Measurements from ENCODE around the gene ARSB.

Gene ARSB

DNA sequence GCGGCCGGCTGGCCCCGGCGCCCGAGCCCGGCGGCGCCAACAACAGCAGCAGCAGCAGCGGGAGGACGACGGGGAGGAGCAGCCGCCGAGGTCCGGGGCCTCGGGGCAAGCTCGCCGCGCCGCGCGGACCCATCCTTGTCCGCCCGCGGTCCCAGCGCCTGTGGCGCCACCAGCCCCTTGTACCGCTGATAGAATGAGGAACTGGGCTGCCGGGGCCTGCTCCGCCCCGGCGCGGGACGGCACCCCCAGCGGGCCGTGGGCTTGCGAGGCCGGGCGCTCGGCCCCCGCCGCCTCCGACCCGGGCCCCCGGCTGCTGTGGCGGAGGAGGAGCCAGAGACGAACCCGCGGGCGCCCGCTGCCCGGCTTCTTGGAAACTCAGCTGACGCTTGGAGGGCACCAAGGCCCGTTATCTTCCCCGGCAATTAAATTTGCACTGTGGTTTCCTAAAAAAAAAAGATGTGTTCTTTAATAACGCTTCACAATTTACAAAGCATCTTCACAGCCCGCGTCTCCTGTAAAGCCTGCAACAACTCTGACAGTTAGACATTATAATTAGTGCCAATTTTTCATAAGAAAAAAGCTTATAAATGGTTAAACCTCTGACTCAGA lies at the start of gene ARSB:
Gene ARSB (minus strand): TSS at position 195 of the 609 bp plus-strand sequence. CDS start 62 bp downstream, at position 133.
- DNase-seq (ENCODE audit: low spot score) (peak; percentile 61), FAIRE-seq (no peak)

- FAIRE-seq = no peak
- no peak for DNase-seq (ENCODE audit: low spot score)
Observed at GRCh38 chr5:79032782-79033181, 47.7 kb upstream of the ARSB start.

DNA sequence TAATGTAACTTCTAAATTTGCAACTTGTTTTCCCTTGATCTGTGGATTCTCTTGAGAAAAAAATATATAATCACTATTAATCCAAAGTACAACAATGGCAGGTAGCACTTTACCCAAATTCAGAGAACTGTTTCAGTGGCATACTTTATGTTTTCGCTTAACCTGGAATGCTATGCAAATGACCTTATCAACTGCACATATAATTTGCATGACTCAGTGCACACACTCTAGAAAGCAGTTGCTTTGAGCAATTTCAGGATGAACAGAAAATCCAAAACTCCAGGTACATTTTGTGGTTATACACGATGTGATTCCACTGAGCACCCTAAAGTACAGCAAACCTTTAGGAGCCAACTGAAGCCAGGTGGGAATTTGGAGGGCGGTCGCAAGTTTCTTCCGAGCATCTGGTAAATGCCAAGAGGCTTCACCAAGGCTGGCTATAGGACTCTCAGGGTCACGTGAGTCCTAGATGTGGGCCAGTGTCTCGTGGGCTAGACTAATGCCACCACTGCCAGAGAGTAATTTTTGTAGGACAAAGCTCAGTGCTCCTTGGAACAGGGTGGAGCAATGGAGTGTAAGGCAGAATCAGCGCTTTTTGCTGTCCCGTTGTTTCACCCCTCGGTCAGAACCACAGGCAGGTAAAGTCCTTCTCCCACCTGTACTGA lies 47.1 kb upstream of the ARSB start:
- DNase-seq (ENCODE audit: low spot score) (no peak), FAIRE-seq (no peak)

- DNase-seq (ENCODE audit: low spot score) (no peak), FAIRE-seq (no peak)
Observed at GRCh38 chr5:79031485-79031867, 46.4 kb upstream of the ARSB start.

DNA sequence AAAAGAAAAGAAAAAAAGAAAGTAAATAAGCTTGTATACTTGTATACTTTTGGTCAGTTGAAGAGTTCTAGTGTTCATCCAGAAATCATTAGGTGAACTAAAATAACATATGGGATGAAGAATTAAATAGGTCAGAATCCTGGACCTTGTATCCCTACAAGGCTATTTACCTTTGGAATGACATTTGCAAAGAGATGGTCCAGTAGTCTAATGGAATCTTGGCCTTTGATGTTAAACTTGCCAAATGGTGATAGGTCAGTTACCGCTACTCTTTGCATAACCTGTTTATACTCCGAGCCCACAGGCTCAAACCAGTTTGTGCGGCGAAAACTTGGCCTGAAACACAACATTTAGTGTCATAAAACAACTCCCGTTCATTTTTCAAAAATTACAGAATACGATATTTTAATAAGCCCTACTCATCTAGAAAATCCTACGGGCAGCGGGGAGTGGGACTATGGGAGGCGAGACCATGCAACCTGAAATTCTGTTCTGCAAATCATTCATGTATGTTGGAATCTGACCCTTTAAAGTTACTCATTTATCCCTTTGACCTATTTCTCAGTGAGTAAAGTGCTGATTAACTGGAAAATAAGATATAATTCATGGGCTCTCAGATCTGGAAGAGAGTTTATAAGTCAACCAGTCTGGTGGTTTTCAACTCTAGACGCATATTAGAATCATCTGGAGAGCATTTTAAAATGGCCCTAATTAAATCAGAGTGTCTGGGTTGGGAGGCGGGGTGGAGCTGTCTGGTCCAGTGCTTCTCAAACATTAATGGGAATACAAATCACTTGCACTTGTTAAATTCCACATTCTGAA lies 45.8 kb upstream of the ARSB start:
- DNase-seq (ENCODE audit: low spot score) (no peak), FAIRE-seq (no peak)

GRCh38 chr5:79025054-79025472 lies 40.0 kb upstream of the ARSB start:
- FAIRE-seq = no peak

DNA sequence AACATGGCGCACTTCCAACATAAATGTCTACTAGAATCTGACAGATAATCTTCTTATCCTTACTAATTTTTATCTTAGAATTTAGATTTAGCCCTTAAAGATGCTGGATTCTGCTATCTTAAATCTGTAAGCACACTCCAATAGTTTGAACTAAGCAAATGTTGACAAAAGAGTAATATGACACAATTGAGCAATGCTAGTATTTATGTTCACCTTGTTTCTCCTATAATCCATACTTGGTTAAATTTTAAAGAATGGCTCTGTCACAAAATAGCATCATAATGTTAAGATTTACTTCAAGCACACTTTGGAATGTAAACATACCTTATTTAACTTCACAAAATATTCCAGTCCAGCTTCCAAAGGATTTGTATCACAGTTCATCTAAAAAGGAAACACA lies 38.8 kb upstream of the ARSB start:
- FAIRE-seq (no peak), DNase-seq (ENCODE audit: low spot score) (no peak)

More at GRCh38 chr5:79025054-79025472, 40.0 kb upstream of the ARSB start:
- peak; percentile 70 for DNase-seq (ENCODE audit: low spot score)

DNA sequence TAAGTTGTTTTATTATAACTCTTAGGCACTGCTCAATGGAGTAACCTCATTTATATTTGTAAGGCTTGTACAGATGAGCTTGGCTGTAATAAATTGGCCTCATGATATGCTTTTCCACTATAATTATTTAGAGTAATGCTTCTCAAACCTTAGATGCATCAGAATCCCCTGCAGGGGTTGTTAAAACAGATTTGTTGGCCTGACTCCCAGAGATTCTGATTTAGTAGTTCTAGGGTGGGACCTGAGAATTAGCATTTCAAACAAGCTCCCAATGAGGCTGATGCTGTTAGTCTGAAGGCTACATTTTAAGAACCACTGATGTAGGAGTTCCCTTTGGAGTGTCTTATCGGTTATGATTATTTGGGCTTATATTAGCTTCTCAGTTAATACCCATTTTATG lies 38.2 kb upstream of the ARSB start:
- FAIRE-seq (no peak), DNase-seq (ENCODE audit: low spot score) (no peak)

GRCh38 chr5:79022771-79023170 lies 37.7 kb upstream of the ARSB start:
- FAIRE-seq = no peak
- no peak for DNase-seq (ENCODE audit: low spot score)

DNA sequence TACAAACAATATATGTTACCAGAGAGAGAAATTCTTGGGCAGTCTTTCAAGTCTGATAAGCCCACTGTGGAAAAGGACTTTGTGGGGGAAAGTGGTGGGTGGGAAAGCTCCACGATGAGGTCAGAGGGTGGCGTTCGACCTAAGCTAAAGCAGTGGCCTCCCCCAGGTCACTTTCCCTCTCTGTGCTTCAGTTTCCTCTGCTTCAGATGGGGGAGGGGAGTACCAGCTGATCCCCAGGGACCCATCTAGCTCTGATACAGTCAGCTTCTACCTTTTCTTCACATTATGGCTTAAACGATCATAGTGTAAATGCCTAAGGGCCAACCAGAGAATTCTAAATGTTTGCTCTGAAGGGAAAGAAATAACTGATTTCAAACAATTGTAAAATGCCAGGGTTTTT lies 36.6 kb upstream of the ARSB start:
- DNase-seq (ENCODE audit: low spot score) (no peak), FAIRE-seq (no peak)

DNA sequence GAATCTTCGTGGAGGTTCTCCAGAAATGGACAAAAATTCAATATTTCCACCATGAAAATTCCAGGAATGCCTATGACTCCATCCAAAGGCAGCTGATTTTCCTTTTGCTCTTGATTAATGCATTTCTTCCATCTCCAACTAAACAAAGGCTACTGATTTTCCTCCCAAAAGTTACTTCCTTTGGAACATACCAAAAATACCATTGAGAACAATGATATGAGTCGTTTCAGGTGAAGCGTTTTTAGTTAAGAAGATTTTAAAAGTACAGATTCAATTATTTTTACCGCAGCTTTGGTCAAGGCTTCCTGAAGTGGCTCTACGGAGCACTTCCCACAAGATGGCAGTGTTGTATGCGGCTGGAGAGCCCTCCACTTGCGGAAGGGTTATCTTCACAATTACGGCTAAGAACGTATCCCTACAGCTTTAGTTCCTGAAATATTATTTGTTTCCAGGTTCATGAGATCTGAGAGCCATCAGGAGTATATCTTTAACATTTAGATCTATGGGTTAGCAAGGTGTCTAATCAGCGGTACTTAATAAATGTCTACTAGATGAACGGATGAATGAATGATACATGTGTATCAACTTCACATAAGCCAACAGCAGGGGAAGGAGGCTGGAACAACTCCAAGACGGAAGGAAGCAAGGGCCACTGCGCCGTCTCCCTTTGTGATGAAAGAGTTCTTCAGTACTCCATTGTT lies 35.9 kb upstream of the ARSB start:
- peak; percentile 61 for FAIRE-seq
- DNase-seq (ENCODE audit: low spot score) = peak; percentile 64

GRCh38 chr5:79014631-79015030 lies 29.5 kb upstream of the ARSB start:
- FAIRE-seq = no peak

DNA sequence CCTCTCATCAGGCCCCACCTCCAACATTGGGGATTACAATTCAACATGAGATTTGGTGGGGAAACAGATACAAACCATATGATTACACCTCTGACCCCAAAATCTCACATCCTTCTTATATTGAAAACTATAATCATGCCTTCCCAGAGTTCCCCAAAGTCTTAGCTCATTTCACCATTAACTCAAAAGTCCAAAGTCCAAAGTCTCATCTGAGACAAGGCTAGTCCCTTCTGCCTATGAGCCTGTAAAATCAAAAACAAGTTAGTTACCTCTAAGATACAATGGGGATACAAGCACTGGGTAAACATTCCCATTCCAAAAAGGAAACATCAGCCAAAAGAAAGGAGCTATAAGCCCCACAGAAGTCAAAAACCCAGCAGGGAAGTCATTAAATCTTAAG lies 26.8 kb upstream of the ARSB start:
- DNase-seq (ENCODE audit: low spot score) (no peak), FAIRE-seq (no peak)

More at GRCh38 chr5:79014631-79015030, 29.5 kb upstream of the ARSB start:
- DNase-seq (ENCODE audit: low spot score) = no peak

- FAIRE-seq (no peak), DNase-seq (ENCODE audit: low spot score) (no peak)
Observed at GRCh38 chr5:79011219-79011836, 26.2 kb upstream of the ARSB start.

- FAIRE-seq = no peak
Observed at GRCh38 chr5:79008362-79008761, 23.3 kb upstream of the ARSB start.

DNA sequence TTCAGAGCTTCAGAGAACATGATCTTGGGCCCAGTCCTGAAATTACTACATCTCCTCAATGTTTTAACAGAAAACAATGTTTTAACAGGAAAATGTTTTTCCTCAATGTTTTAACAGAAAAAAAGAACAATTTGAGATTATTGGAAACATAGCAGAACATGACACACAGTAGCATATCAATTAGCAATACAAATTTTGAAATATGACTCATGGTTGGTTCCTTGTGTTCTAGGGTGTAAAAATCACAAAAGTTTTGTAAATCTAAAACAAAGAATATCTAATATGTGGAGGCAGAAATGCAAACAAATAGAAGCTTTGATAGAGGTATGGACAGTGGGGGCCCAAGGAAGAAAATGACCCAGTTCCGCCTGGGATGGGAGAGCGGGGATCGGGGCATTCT lies 22.8 kb upstream of the ARSB start:
- FAIRE-seq (no peak), DNase-seq (ENCODE audit: low spot score) (no peak)

More at GRCh38 chr5:79008362-79008761, 23.3 kb upstream of the ARSB start:
- DNase-seq (ENCODE audit: low spot score) = no peak

GRCh38 chr5:79005936-79006631 lies 21.0 kb upstream of the ARSB start:
- FAIRE-seq (no peak), DNase-seq (ENCODE audit: low spot score) (no peak)

DNA sequence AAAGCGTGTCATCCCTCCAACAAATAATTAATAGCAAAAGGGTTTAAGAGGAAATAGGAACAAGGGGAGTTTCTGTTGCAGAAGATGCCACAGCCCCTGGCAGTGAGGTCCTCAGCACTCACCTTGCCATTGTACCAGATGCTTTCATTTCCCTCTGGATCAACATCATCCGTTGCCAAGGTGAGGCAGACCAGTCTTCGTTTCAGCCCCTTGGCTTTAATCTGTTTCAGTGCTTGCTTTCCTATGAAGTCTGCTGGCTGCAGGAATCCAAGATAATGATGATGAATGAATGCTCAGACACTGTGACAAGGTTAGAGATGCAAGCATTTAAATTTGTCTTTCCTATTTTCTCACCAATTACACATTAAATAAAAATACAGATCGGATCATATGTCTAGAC lies 20.0 kb upstream of the ARSB start:
- FAIRE-seq (no peak), DNase-seq (ENCODE audit: low spot score) (no peak)

GRCh38 chr5:79002374-79002773 lies 17.3 kb upstream of the ARSB start:
- FAIRE-seq (no peak), DNase-seq (ENCODE audit: low spot score) (no peak)

DNA sequence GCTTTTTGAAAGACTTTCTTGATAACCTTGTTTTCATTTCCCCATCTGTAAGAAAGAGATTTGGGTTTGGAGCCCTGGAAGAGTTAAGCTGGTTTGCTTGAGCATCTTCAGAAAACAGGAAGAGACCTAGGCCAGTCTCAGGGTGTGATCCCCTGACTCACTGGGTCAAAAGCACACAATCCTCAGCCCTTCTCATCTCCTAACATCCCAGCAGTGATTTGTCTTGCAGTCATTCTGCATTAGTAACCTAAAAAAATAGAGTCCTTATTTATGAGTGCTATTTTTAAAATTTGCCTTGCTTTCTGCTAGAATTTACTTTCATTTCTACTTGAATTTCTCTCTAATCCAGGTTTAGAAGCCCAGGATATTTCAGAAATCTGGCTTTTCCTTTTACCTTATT lies 16.4 kb upstream of the ARSB start:
- FAIRE-seq = no peak

GRCh38 chr5:78997090-78997489 lies 12.0 kb upstream of the ARSB start:
- DNase-seq (ENCODE audit: low spot score) (no peak), FAIRE-seq (no peak)

More for the DNA sequence above, 16.4 kb upstream of the ARSB start:
- DNase-seq (ENCODE audit: low spot score) = no peak

All from urothelium cell line (cell line).